ENCODE results near the gene S100A13.
"Not testable (repeated sequence)": the region's sequence is repeated elsewhere in the genome, so short reads cannot be mapped to it uniquely, and the experiment has no call there.

Gene S100A13

DNA sequence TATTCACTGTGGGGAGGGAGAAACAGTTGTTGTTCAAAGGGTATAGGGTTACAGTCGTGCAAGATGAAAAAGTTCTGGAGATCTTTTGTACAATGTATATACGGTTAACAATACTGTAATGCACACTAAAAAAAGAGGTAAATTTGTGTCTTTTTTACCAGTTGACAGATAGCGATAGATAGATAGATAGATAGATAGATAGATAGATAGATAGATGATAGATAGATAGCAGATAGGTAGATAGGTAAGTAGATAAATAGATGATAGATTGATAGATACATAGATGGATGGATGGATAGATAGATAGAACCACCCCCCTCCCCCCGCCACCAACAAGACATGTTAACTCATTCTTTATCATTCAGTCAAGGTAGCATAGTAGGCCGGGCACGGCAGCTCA lies 24.6 kb downstream of the S100A13 start:
- DNase-seq (ENCODE audit: low read depth): no peak

DNA sequence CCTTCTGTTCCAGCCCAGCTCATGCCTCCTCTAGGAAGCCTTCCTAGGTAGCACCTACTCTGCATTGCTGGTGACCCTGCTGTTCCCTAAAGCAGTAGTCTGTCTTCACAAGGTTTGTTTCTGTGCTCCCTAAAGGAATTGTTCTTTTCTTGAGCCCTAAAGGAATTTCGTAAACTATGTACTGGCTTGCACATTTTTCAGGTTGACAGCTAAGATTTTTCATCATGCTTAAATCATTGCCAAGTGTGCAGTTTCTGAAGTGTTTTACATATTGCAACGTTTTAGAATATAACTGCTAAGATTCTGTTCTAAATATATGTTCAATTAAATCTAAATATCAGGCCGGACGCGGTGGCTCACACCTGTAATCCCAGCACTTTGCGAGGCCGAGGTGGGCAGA lies 27.5 kb downstream of the S100A13 start:
- no peak for DNase-seq (ENCODE audit: low read depth)

DNA sequence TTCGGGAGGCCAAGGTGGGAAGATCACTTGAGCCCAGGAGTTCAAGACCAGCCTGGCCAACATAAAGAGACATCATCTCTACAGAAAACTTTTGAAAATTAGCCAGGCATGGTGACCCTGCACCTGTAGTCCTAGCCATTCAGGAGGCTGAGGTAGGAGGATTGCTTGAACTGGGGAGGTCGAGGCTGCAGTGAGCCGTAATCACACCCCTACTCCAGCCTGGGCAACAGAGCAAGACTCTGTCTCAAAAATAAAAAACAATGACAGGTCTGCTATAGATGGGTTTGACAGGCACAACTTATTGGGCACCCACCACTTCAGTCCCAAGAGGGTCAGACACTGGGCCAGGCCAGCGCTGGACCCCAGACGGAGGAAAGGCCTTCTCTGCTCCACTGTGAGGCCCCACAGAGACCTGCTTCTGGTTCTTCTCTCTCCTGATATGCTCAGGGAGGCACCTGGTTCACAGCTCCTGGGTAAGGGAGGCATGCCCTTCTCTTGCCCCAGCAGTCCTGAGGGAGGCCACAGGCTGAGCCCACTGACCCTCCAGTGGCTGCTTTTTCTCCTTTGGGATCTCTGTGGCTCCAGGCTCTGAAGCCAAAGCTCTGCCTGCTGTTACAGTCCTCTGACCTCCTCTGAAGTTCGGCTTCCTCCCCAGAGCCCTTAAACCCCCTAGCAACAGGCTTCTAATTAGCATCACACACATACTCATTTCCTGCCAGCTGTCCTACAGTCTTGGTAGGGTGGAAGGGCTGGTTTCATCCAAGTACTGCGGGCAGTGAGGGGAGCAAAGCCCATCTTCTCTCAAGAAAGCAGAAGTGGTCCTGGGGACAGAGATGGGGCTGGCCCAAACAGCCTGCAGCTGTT lies 28.8 kb downstream of the S100A13 start:
- no peak for DNase-seq (ENCODE audit: low read depth)

DNA sequence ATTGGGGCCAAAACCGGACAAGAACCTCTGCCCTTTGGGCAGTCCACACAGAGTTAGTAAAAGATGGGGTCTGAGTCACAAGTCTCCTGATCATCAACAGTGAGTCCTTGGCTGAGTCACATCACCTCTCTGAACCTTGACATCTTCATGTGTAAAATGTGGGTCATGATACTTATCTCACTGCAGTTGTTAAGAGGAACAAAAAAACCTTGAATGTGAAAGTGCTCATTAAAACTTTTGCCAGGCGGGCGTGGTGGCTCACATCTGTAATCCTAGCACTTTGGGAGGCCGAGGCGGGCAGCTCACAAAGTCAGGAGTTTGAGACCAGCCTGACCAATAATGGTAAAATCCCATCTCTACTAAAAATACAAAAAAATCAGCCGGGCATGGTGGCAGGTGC lies 30.1 kb downstream of the S100A13 start:
- DNase-seq (ENCODE audit: low read depth): no peak

DNA sequence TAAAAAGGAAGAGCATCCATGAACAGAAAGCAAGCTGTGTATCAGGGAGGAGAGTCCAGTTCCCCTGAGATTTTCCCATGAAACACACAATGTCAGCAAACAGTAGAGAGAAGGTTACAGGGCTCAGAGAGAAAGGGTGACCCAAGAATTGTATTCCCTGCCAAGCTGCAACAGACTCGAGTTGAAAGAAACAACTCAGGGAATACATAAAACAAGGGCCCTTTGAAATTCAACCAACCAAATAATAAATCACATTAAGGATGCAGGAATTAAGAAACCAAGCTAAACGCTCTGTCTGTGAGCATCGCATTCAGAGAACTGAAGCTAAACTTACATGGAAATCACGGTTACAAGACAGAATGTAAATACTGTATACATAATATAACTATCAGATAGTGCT lies 34.6 kb downstream of the S100A13 start:
- no peak for DNase-seq (ENCODE audit: low read depth)

DNA sequence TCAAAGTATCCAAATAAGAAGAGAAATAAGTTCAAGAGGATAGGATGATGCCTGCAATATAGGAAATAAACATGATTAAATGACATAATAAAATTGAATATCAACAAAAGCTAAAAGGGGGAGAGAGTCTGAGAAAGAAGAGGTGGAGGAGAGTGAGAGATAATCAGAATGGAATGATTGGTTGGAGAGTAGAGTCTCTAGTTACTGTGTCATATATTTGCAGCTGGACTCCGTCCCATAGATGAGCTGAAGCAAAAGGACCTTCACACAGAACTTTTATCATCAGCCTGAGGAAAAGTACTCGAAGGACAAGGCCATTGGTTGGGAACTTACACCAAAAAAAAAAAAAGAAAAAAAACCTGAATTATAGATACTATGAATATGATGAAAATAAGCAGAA lies 38.8 kb downstream of the S100A13 start:
- no peak for DNase-seq (ENCODE audit: low read depth)

GRCh38 chr1:153588033-153588432 lies 39.3 kb downstream of the S100A13 start:
- DNase-seq (ENCODE audit: low read depth): not testable (repeated sequence)

DNA sequence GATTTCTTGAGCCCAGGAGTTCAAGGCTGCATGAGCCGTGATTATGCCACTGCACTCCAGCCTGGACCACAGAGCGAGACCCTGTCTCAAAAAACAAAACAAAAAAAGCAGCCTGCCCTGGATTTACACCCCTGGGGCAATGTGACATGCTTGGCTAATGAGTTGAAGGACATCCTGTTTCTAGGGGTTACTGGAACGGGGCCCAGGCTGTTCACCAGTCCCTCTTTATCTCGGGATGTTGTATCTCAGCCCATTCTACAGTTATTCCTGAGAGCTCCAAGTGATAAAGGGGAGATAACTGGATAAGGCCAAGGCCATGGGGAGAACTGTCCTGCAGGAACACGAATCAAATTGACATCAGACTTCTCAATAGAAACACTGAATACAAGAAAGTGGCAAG lies 40.0 kb downstream of the S100A13 start:
- DNase-seq (ENCODE audit: low read depth): no peak

DNA sequence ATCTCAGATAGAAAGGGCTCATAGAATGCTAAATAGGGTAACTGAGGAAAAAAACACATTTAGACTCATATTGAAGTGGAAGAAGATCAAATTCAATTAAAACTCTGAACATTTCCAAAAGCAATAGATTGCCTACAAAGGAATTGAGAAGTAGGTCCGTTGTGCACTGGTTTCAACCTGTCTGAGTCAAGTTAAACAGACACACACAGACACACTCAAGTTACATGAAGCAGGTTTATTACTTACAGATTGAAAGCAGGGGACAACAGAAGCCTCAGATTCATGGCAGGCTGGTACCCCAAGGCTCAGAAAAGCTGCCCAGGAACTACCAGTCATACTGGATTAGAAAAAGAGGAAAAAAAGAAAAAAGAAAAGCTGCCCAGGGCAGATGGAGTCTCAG lies 41.0 kb downstream of the S100A13 start:
- no peak for DNase-seq (ENCODE audit: low read depth)

DNA sequence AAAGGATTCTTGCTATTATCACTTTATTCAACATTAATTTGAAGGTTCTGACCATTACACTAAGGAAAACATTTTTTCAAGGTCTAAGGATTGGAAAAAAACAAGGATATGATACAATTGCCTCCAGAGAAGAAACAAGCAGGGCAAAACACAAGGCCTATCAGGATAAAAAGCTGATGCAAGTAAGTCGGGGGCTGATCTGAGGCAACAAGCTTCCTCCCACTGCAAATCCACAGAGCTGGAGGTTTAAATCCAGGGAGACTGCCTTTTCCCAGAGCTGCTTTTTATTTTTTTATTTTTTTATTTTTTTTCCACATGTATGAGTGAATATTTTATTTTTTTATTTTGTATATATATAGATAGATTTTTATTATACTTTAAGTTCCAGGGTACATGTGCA lies 42.3 kb downstream of the S100A13 start:
- no peak for DNase-seq (ENCODE audit: low read depth)

DNA sequence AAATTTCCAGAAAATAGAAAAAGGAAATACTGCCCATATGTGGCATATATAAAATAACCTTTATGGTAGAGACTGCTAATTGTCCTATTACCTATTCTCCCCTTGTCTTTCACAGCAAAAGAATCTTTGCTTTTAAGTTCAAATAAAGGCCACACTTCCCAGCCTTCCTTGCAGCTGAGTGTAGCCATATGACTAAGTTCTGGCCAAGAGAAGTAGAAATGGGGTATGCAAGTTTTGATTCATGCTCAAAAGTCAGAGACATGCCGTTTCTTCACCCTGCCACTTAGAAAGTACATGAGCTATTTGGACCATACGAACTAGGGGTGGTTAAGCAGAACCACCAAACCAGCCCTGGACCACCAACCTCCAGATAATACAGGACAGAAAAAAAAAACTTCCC lies 43.3 kb downstream of the S100A13 start:
- DNase-seq (ENCODE audit: low read depth): no peak

DNA sequence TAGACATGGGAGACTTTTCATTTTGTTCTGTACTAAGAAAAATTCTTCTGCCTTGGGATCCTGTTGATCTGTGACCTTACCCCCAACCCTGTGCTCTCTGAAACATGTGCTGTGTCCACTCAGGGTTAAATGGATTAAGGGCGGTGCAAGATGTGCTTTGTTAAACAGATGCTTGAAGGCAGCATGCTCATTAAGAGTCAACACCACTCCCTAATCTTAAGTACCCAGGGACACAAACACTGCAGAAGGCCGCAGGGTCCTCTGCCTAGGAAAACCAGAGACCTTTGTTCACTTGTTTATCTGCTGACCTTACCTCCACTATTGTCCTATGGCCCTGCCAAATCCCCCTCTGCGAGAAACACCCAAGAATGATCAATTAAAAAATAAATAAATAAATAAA lies 43.8 kb downstream of the S100A13 start:
- not testable (repeated sequence) for DNase-seq (ENCODE audit: low read depth)

DNA sequence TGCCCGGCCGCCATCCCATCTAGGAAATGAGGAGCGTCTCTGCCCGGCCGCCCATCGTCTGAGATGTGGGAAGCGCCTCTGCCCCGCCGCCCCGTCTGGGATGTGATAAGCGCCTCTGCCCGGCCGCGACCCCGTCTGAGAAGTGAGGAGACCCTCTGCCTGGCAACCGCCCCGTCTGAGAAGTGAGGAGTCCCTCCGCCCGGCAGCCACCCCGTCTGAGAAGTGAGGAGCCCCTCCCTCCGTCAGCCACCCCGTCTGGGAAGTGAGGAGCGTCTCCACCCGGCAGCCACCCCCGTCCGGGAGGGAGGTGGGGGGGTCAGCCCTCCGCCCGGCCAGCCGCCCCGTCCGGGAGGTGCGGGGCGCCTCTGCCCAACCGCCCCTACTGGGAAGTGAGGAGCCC lies 44.5 kb downstream of the S100A13 start:
- not testable (repeated sequence) for DNase-seq (ENCODE audit: low read depth)

DNA sequence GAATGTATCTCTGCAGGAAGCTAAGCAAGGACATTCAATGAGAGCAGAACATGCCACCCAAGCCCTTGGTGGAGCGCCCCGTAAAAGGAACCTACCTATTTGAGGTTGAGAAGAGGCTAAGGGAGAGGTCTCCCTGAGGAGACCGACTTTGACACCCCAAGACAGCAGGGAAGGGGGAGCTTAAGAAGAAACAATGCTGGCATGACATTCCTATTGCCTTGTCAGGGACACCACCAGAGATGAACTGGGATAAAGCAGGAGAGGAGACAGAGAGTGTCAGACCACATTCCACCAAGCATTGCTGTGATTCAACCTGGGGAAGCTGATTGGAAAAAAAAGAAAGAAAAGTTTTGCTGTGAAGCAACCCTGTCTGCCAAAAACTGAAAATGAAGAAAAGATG lies 48.4 kb downstream of the S100A13 start:
- no peak for DNase-seq (ENCODE audit: low read depth)

DNA sequence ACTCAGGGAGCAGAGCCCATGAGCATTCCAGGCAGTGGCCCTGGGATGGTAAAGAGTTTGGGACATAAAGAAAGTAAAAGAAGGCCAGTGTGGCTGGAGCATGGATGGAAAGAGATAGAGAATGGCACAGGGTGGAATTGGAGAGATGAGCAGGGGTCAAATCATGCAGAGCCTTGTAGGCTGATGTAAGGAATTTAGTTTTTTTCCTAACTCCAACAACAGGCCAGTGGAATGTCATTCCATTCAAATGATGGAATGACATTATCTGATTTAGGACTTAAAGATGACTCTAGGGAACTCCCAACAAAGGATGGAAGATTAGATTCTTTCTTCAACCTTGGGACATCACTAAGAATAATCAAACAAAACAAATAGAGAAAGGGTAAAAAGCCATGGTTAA lies 48.8 kb downstream of the S100A13 start:
- no peak for DNase-seq (ENCODE audit: low read depth)

DNA sequence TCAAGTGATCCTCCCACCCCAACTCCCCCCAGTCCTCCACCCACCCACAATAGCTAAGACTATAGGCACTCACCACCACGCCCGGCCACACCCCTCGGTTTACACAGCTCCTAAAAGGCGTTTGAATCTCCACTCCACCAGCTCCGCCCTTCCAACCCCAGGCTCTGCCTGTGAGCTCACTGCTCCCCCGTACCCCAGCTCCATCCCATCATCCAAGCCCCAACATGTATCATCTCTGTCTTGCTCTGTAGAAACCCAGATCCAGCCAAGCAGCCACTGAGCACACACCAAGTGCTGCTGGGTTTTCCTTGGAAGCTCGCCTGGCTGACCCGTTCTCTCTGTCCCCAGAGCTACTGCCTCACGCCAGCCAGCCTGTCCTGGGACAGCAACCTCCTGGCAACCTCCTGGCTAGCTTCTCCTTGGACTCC lies 49.7 kb downstream of the S100A13 start:
- no peak for DNase-seq (ENCODE audit: low read depth)

- DNase-seq (ENCODE audit: low read depth): no peak
These were observed 50.2 kb downstream of the S100A13 start for GRCh38 chr1:153577138-153577537.

GRCh38 chr1:153575497-153575896 lies 51.8 kb downstream of the S100A13 start:
- not testable (repeated sequence) for DNase-seq (ENCODE audit: low read depth)

DNA sequence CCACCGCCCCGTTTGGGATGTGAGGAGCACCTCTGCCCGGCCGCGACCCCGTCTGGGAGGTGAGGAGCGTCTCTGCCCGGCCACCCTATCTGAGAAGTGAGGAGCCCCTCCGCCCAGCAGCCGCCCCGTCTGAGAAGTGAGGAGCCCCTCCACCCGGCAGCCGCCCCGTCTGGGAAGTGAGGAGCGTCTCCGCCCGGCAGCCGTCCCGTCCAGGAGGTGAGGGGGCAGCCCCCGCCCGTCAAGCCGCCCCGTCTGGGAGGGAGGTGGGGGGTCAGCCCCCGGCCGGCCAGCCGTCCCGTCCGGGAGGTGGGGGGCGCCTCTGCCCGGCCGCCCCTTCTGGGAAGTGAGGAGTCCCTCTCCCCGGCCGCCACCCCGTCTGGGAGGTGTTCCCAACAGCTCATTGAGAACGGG lies 52.2 kb downstream of the S100A13 start:
- not testable (repeated sequence) for DNase-seq (ENCODE audit: low read depth)

- no peak for DNase-seq (ENCODE audit: low read depth)
These were observed 54.0 kb downstream of the S100A13 start for GRCh38 chr1:153573351-153573750.

- no peak for DNase-seq (ENCODE audit: low read depth)
These were observed 54.7 kb downstream of the S100A13 start for GRCh38 chr1:153572569-153573015.

DNA sequence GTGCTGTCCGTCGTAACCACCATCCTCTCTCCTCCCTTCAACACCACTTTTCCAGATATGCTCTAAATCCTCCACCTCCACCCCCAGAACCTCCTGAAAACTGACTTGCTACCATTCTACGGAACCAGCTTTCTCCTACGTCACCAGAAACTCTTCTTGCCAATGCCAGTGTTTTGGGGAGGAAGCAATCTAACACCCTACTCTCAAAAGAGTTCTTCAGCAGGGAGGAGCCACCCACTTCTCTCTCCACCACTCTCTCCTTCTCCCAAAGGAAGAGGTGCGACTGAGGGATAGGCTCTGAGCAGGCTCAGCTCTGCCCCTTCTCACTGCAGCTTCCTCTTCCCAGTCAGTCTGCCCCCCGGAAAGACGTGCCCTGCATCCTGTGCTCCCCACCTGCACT lies 55.6 kb downstream of the S100A13 start:
- no peak for DNase-seq (ENCODE audit: low read depth)

GRCh38 chr1:153570874-153571273 lies 56.4 kb downstream of the S100A13 start:
- no peak for DNase-seq (ENCODE audit: low read depth)

DNA sequence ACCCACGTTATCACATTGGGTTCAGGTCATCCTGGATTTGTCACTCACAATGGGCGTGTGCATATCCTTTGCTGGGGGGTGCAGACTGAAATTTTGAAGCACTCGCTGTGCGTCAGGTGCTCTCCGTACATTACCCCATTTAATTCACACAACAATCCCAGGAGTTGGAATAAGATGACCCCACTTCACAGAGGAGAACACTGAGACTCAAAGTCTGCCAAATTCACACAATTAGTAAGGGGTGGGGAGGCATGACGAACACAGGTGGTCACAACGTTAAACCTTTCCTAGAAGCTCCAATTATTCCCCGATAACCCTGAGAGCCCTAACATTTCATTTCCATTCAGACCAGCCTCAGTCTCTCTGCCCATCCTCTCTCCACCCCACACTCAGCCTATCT lies 57.8 kb downstream of the S100A13 start:
- DNase-seq (ENCODE audit: low read depth): no peak

Measured in activated gamma-delta T cell treated with anti-CD3 and anti-CD28 coated beads, Interleukin-2, amount 50 U/mL, for 16 hours (primary cell).